Stimulated activated CD8-positive, alpha-beta memory T cell treated with anti-CD3 and anti-CD28 coated beads, Interleukin-7, amount 100 ng/mL, for 24 hours (primary cell): Measurements from ENCODE around the gene MEIOB.

Source experiments
- DNase-seq: peaks from one replicate; pipeline ENCODE4 v3.0.0-alpha.2; 2020; ENCODE audit warnings: low read depth

MEIOB gene

GRCh38 chr16:1786242-1787055, 85.5 kb downstream of the MEIOB start:
- no peak for DNase-seq

- no peak for DNase-seq
These were observed 86.2 kb downstream of the MEIOB start for GRCh38 chr16:1785846-1786170.

DNA sequence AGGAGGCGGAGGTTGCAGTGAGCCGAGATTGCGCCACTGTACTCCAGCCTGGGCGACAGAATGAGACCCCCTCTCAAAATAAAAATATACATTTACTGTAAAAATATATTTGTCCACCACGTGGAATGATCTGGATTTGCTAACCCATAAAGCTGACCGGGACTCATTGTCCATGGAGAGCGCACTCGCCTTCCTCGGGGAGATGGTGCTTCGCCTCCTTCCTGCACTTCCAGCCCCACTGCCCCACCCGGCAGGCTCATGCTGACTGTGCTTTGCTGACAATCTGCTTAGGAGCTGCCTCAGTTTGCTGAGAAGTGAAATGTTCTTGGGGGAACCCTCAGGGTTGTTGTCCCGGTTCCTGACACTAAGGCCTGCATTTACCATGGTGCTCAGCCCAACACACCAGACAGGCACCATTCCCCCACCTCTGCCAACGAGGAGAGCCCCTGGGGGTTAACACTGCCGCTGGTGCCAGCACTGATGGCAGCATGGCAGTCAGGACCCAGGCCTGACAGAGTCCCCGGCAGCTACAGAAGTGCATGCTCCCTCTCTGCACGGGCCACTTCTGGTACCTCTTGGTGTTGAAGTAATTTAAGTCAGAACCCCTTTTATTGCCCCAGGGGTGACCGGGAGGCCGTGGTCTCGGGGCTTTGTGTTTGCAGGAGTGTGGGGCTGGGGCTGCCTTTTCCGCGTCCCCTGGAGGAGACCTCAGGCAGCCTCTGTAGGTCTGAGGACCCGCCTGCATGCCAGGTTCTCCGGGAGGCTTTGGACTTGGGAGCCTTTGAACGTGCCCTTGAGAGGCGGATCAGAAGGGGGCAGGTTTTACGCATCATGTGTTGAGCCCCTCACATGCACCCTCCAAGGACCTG, 86.8 kb downstream of the MEIOB start:
- DNase-seq: no peak
